ENCODE data around the gene RASAL2. TPM values are rescaled to one million over a fixed set of nuclear protein-coding genes. Genes with fewer than 3 reads are reported as not detected.

RASAL2 gene
- total RNA-seq, 1 experiment from 2014 or later: 22.2 TPM

GRCh38 chr1:178118524-178118923, 24.6 kb downstream of the RASAL2 start:
- H4K5ac ChIP-seq (ENCODE audit: insufficient read length, low read depth, low read length): no peak overlapping the region
- H2AFZ ChIP-seq (ENCODE audit: low read length): no peak overlapping the region
- H3K4ac ChIP-seq (ENCODE audit: low read depth, low read length): no peak overlapping the region
- H3K4me1 ChIP-seq (ENCODE audit: insufficient read depth, low read length): no peaks in the 10 kb centered on the region; the same call in 1 of the 2 replicates
- H3K36me3 Mint-ChIP-seq (ENCODE audit: insufficient read depth in 1 of 3, low read depth in 3 of 3): peaks cover 21 to 33% (median 25%) of the 10 kb centered on the region in 3 experiments
- no peak overlapping the region for H3K4me3 Mint-ChIP-seq
- no peaks in the 10 kb centered on the region for H3K9me3 ChIP-seq (ENCODE audit: control insufficient read depth, low read depth, low read length)
- H4K8ac ChIP-seq (replicated peaks; ENCODE audit: insufficient read length, low read depth, low read length): no peak overlapping the region
- H3K4me1 Mint-ChIP-seq: peaks cover 12 to 17% of the 10 kb centered on the region in 2 experiments
- H2AK5ac ChIP-seq (ENCODE audit: insufficient read length, low read length): no peak overlapping the region
- H3K56ac ChIP-seq (ENCODE audit: insufficient read length, low read depth, low read length): no peak overlapping the region
- no peaks in the 10 kb centered on the region for H3K23me2 ChIP-seq (ENCODE audit: insufficient read length, low read depth, low read length, poor library complexity, severe bottlenecking)
- no peaks in the 10 kb centered on the region for H3K27me3 Mint-ChIP-seq (ENCODE audit: low read depth)
- no peak overlapping the region for H3K9ac ChIP-seq (ENCODE audit: extremely low read depth, insufficient read length, low read length)
- no peak overlapping the region for H3K23ac ChIP-seq (ENCODE audit: insufficient read length, low read depth, low read length)
- H3K27ac Mint-ChIP-seq: no peak overlapping the region
- H3K9me3 Mint-ChIP-seq: peaks cover 20 to 23% of the 10 kb centered on the region in 2 experiments
- H3T11ph ChIP-seq (ENCODE audit: low read length): no peak overlapping the region
- H4K20me1 ChIP-seq (ENCODE audit: control insufficient read depth, insufficient read depth, insufficient read length): no peaks in the 10 kb centered on the region
- no peak for TF ChIP-seq CTCF (conservative IDR thresholded peaks at IDR 0.05)
- no peak overlapping the region for H4K91ac ChIP-seq (ENCODE audit: insufficient read length, low read depth, low read length)
- H3K79me2 ChIP-seq (ENCODE audit: insufficient read depth, low read length): peaks cover 2% of the 10 kb centered on the region; the same call in 1 of the 2 replicates
- no peak overlapping the region for H2BK120ac ChIP-seq (ENCODE audit: low read depth, low read length, poor library complexity, severe bottlenecking)
- no peaks in the 10 kb centered on the region for H3K79me1 ChIP-seq (ENCODE audit: insufficient read depth, low read depth, low read length, poor library complexity, severe bottlenecking)
- no peaks in the 10 kb centered on the region for H3K27me3 ChIP-seq (ENCODE audit: insufficient read depth, low read length)
- no peak overlapping the region for H3K27ac ChIP-seq (ENCODE audit: insufficient read length, low read depth, low read length)
- H2BK12ac ChIP-seq (ENCODE audit: insufficient read length, low read depth, low read length): no peak overlapping the region
- no peak for DNase-seq
- WGBS (ENCODE audit: extremely low coverage, insufficient read length, low lambda C conversion rate): no CpG with 5 or more reads among the region's 4 CpGs
- H3K18ac ChIP-seq (ENCODE audit: insufficient read length, low read depth, low read length): no peak overlapping the region
- no peak overlapping the region for H2BK20ac ChIP-seq (ENCODE audit: low read depth, low read length, poor library complexity, severe bottlenecking)
- no peak overlapping the region for H2BK5ac ChIP-seq (ENCODE audit: insufficient read length, low read length)
- no peak overlapping the region for H2BK15ac ChIP-seq (ENCODE audit: low read depth, low read length)
- no peak overlapping the region for H3K4me2 ChIP-seq (ENCODE audit: insufficient read depth, insufficient read length, low read length)
- no peak overlapping the region for H3K14ac ChIP-seq (ENCODE audit: insufficient read depth, low read length)
